Thyroid gland (tissue), 4 donors: ENCODE data around the gene MPP4.

Experiments used
- CTCF ChIP-seq, 6 experiments: fragments of 200-600 bp in 3 of 6; fragments of 450-650 bp in 3 of 6; sonication (generic) in 3 of 6; IDR thresholded peaks; one replicate each; pipeline ENCODE4 v1.5.1; 2016 to 2019; ENCODE audit warnings: antibody characterized with exemption in 6 of 6, mild to moderate bottlenecking in 2 of 6, inconsistent platforms in 1 of 6, moderate library complexity in 1 of 6
- POLR2A ChIP-seq, 2 donors: fragments of 450-650 bp; IDR thresholded peaks; one replicate each; pipeline ENCODE4 v1.6.1; 2017; ENCODE audit warnings: antibody characterized with exemption in 2 of 2, mild to moderate bottlenecking in 2 of 2, moderate library complexity in 1 of 2

DNA sequence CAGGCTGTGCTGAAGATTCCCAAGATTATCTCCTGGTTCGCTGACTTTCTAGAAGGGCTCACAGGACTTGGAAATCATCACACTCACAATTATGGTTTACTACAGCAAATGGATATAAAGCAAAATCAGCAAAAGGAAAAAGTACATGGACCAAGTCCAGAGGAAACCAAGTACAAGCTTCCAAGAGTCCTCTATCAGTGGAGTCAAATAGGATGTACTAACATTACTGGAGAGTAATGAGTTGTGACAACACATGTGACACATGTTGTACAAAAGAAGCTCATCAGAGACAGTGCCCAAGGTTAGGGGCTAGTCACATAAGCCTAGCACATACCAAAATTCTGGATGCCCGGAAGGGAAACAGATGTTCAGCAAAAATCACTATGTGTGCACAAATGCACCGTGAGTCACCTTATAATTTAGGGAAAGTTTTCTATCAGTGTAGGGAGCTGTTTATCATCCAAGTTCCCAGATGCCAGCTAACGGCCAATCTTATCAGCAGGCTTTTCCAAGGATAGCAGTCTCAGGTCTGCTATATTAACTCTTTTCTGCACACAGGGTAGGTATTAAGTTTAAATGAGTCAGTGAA lies 64.7 kb downstream of the MPP4 start:
- TF ChIP-seq CTCF (IDR thresholded peaks at IDR 0.05): no peak
- no peak for TF ChIP-seq POLR2A (IDR thresholded peaks at IDR 0.05)
